HepG2 (cell line): ENCODE data around the gene ACBD7. TPM values are rescaled to one million over a fixed set of nuclear protein-coding genes. Genes with fewer than 3 reads are reported as not detected.

ENCODE experiments used
- CEBPB ChIP-seq: IDR thresholded peaks from 2 replicates; pipeline ENCODE4 v1.6.1; 2011; ENCODE audit warnings: low read depth, low read length, improper control_type of control experiment, borderline replicate concordance
- CSRNP1 ChIP-seq: sonication (generic); formaldehyde crosslinking; IDR thresholded peaks from 2 replicates; pipeline ENCODE4 v1.8.1; 2023; ENCODE audit warnings: mild to moderate bottlenecking, missing genetic modification reagents
- ETV6 ChIP-seq: sonication (generic); formaldehyde crosslinking; conservative IDR thresholded peaks from 2 replicates; pipeline ENCODE4 v1.4.0; 2020; ENCODE audit warnings: missing genetic modification reagents
- FOXO4 ChIP-seq: sonication (generic); formaldehyde crosslinking; conservative IDR thresholded peaks from 2 replicates; pipeline ENCODE4 v1.8.1; 2023; ENCODE audit warnings: missing genetic modification reagents
- KDM1A ChIP-seq: IDR thresholded peaks from 2 replicates; pipeline ENCODE4 v1.6.1; 2016; ENCODE audit warnings: missing compliant biosample characterization
- KMT2A ChIP-seq: sonication (generic); formaldehyde crosslinking; IDR thresholded peaks from 2 replicates; pipeline ENCODE4 v1.4.0; 2020; ENCODE audit warnings: missing genetic modification reagents
- MAX ChIP-seq: IDR thresholded peaks from 2 replicates; pipeline ENCODE4 v1.6.1; 2012; ENCODE audit warnings: inconsistent platforms
- MAZ ChIP-seq, 2 experiments: sonication (generic) in 1 of 2; formaldehyde crosslinking in 1 of 2; IDR thresholded peaks; 2 replicates each; pipeline versions ENCODE4 v1.5.0 to v1.6.1; 2012 to 2020; ENCODE audit warnings: low read depth in 2 of 2, mild to moderate bottlenecking in 2 of 2, borderline replicate concordance in 1 of 2, improper control_type of control experiment in 1 of 2, low read length in 1 of 2, missing genetic modification reagents in 1 of 2, moderate library complexity in 1 of 2
- NR2F6 ChIP-seq, 2 experiments: IDR thresholded peaks; 2 replicates each; pipeline ENCODE4 v1.6.1; 2016; ENCODE audit warnings: antibody characterized with exemption in 1 of 2, mild to moderate bottlenecking in 1 of 2
- PTBP1 ChIP-seq: fragments of 200-400 bp; formaldehyde crosslinking; IDR thresholded peaks from 2 replicates; pipeline ENCODE4 v1.6.1; 2018; ENCODE audit warnings: low read length, low read depth; ENCODE audit not compliant: poor library complexity, severe bottlenecking
- SP140L ChIP-seq: sonication (generic); formaldehyde crosslinking; IDR thresholded peaks from 2 replicates; pipeline ENCODE4 v1.4.0; 2020; ENCODE audit warnings: missing genetic modification reagents, borderline replicate concordance
- ZBTB33 ChIP-seq: sonication (generic); formaldehyde crosslinking; IDR thresholded peaks from 2 replicates; pipeline ENCODE4 v1.4.0; 2020; ENCODE audit warnings: missing genetic modification reagents
- ZNF136 ChIP-seq: sonication (generic); formaldehyde crosslinking; IDR thresholded peaks from 2 replicates; pipeline ENCODE4 v1.8.1; 2022; ENCODE audit warnings: low read depth, mild to moderate bottlenecking, moderate library complexity, missing genetic modification reagents
- ZNF337 ChIP-seq: sonication (generic); formaldehyde crosslinking; IDR thresholded peaks from 2 replicates; pipeline ENCODE4 v1.5.1; 2020; ENCODE audit warnings: missing genetic modification reagents, low read depth, mild to moderate bottlenecking, borderline replicate concordance
- polyA plus RNA-seq, 8 experiments: library from polyadenylated mRNA; depleted of rRNA in 3 of 8; stranded (reverse) in 7 of 8; unstranded in 1 of 8; fragments of >200 nt; fragmentation: Illumina TruSeq in 4 of 8; extraction: Trizol in 4 of 8; gene quantifications; 2 replicates each; pipeline versions ENCODE4 v1.2.1 to v1.2.3, GENCODE V29; 2011 to 2016; ENCODE audit warnings: low read depth in 4 of 8, missing spikeins in 1 of 8, mixed read lengths in 1 of 8; ENCODE audit not compliant: insufficient read depth in 1 of 8
- total RNA-seq, 5 experiments: library from RNA; depleted of rRNA; stranded (reverse); fragments of >200 nt; fragmentation: Illumina TruSeq; extraction: Trizol; gene quantifications; 2 replicates each; pipeline ENCODE4 v1.2.3, GENCODE V29; 2016; ENCODE audit warnings: low read depth in 1 of 5
- TF ChIP-seq, protein P1 (sequence below): sonication (generic); formaldehyde crosslinking; IDR thresholded peaks from 2 replicates; pipeline ENCODE4 v1.5.1; 2020; ENCODE audit warnings: missing genetic modification reagents, mild to moderate bottlenecking, borderline replicate concordance

The ACBD7 gene
- total and polyA plus RNA-seq, 2 of the 13 experiments (the other 11 are each of a cell fraction or from before 2014, with no cell fraction given) = 1.4 to 2.6 TPM

GRCh38 chr10:15097011-15097812 lies 8.6 kb upstream of the ACBD7 start, which contains the start of gene RPP38 (continued):
- no peak for TF ChIP-seq PTBP1
- TF ChIP-seq KMT2A (CRISPR knock-in tag) = peak; percentile 89
- TF ChIP-seq CEBPB = no peak
- no peak for TF ChIP-seq SP140L
- no peak for TF ChIP-seq NR2F6 (IDR thresholded peaks at IDR 0.05)
- 0 out of 2 replicates have a peak, but pooled peaks have one; percentile 11 for TF ChIP-seq NR2F6 (CRISPR knock-in tag; IDR thresholded peaks at IDR 0.05)
- TF ChIP-seq ZNF337 (CRISPR knock-in tag) = peak; percentile 88; the same call in 1 of the 2 replicates
- TF ChIP-seq ZBTB33 (CRISPR knock-in tag) = no peak
- TF ChIP-seq, protein P1, sequence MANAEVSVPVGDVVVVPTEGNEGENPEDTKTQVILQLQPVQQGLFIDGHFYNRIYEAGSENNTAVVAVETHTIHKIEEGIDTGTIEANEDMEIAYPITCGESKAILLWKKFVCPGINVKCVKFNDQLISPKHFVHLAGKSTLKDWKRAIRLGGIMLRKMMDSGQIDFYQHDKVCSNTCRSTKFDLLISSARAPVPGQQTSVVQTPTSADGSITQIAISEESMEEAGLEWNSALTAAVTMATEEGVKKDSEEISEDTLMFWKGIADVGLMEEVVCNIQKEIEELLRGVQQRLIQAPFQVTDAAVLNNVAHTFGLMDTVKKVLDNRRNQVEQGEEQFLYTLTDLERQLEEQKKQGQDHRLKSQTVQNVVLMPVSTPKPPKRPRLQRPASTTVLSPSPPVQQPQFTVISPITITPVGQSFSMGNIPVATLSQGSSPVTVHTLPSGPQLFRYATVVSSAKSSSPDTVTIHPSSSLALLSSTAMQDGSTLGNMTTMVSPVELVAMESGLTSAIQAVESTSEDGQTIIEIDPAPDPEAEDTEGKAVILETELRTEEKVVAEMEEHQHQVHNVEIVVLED (CRISPR knock-in tag) = peak; percentile 61; the same call in 1 of the 2 replicates
- TF ChIP-seq KDM1A (CRISPR knock-in tag) = no peak
- TF ChIP-seq ETV6 (CRISPR knock-in tag) = no peak
- 0 out of 2 replicates have a peak, but pooled peaks have one; percentile 91 for TF ChIP-seq FOXO4 (CRISPR knock-in tag)
- peak; percentile 25; the same call in 1 of the 2 replicates for TF ChIP-seq MAZ (IDR thresholded peaks at IDR 0.05; ENCODE audit: borderline replicate concordance, low read depth, low read length)
- TF ChIP-seq MAZ (CRISPR knock-in tag; IDR thresholded peaks at IDR 0.05; ENCODE audit: low read depth) = peak; percentile 75; the same call in 1 of the 2 replicates
- TF ChIP-seq MAX = peak; percentile 92
- TF ChIP-seq CSRNP1 = peak; percentile 99
- TF ChIP-seq ZNF136 = peak; percentile 84; the same call in 1 of the 2 replicates
